HepG2 (cell line): Measurements from ENCODE around the gene WSB1. TPM values are rescaled to one million over a fixed set of nuclear protein-coding genes. Genes with fewer than 3 reads are reported as not detected.

ENCODE experiments used
- CEBPG ChIP-seq: IDR thresholded peaks from 2 replicates; pipeline ENCODE4 v1.6.1; 2016
- ELF3 ChIP-seq: IDR thresholded peaks from 2 replicates; pipeline ENCODE4 v1.6.1; 2016; ENCODE audit warnings: missing genetic modification reagents, missing compliant biosample characterization
- HDAC2 ChIP-seq: sonication (generic); formaldehyde crosslinking; IDR thresholded peaks from 2 replicates; pipeline ENCODE4 v1.4.0; 2020; ENCODE audit warnings: missing genetic modification reagents
- HMG20A ChIP-seq: IDR thresholded peaks from 2 replicates; pipeline ENCODE4 v1.6.1; 2016; ENCODE audit warnings: borderline replicate concordance
- JARID2 ChIP-seq: sonication (generic); formaldehyde crosslinking; IDR thresholded peaks from 2 replicates; pipeline ENCODE4 v1.8.1; 2023; ENCODE audit warnings: missing genetic modification reagents, inconsistent platforms; ENCODE audit not compliant: insufficient replicate concordance
- KLF6 ChIP-seq: IDR thresholded peaks from 2 replicates; pipeline ENCODE4 v1.8.0; 2016; ENCODE audit warnings: missing biosample characterization, missing genetic modification reagents
- PAF1 ChIP-seq: IDR thresholded peaks from 2 replicates; pipeline ENCODE4 v1.6.1; 2016; ENCODE audit warnings: missing genetic modification reagents, missing compliant biosample characterization
- SALL1 ChIP-seq: sonication (generic); formaldehyde crosslinking; IDR thresholded peaks from 2 replicates; pipeline ENCODE4 v1.8.0; 2022; ENCODE audit warnings: mild to moderate bottlenecking, missing genetic modification reagents
- SKI ChIP-seq: fragments of 450-650 bp; IDR thresholded peaks from one replicate; pipeline ENCODE4 v1.6.1; 2018; ENCODE audit warnings: mild to moderate bottlenecking; ENCODE audit not compliant: partially characterized antibody
- ZFP37 ChIP-seq: sonication (generic); formaldehyde crosslinking; IDR thresholded peaks from 2 replicates; pipeline ENCODE4 v1.4.0; 2020; ENCODE audit warnings: missing genetic modification reagents, borderline replicate concordance
- ZNF138 ChIP-seq: sonication (generic); formaldehyde crosslinking; IDR thresholded peaks from 2 replicates; pipeline ENCODE4 v1.5.0; 2020; ENCODE audit warnings: mild to moderate bottlenecking, low read depth, missing genetic modification reagents
- ZNF326 ChIP-seq: sonication (generic); formaldehyde crosslinking; IDR thresholded peaks from 2 replicates; pipeline ENCODE4 v1.4.0; 2020; ENCODE audit warnings: missing genetic modification reagents, borderline replicate concordance
- ZNF616 ChIP-seq: sonication (generic); formaldehyde crosslinking; IDR thresholded peaks from 2 replicates; pipeline ENCODE4 v1.5.0; 2020; ENCODE audit warnings: low read depth, mild to moderate bottlenecking, missing genetic modification reagents
- ZNF777 ChIP-seq: sonication (generic); formaldehyde crosslinking; IDR thresholded peaks from 2 replicates; pipeline ENCODE4 v1.4.0; 2020; ENCODE audit warnings: missing genetic modification reagents
- ZNF782 ChIP-seq: sonication (generic); formaldehyde crosslinking; IDR thresholded peaks from 2 replicates; pipeline ENCODE4 v1.4.0; 2020; ENCODE audit warnings: missing genetic modification reagents, mild to moderate bottlenecking, borderline replicate concordance
- ZSCAN30 ChIP-seq: sonication (generic); formaldehyde crosslinking; IDR thresholded peaks from 2 replicates; pipeline ENCODE4 v1.5.0; 2020; ENCODE audit warnings: mild to moderate bottlenecking, missing genetic modification reagents
- polyA plus RNA-seq, 8 experiments: library from polyadenylated mRNA; depleted of rRNA in 3 of 8; stranded (reverse) in 7 of 8; unstranded in 1 of 8; fragments of >200 nt; fragmentation: Illumina TruSeq in 4 of 8; extraction: Trizol in 4 of 8; gene quantifications; 2 replicates each; pipeline versions ENCODE4 v1.2.1 to v1.2.3, GENCODE V29; 2011 to 2016; ENCODE audit warnings: low read depth in 4 of 8, missing spikeins in 1 of 8, mixed read lengths in 1 of 8; ENCODE audit not compliant: insufficient read depth in 1 of 8
- total RNA-seq, 5 experiments: library from RNA; depleted of rRNA; stranded (reverse); fragments of >200 nt; fragmentation: Illumina TruSeq; extraction: Trizol; gene quantifications; 2 replicates each; pipeline ENCODE4 v1.2.3, GENCODE V29; 2016; ENCODE audit warnings: low read depth in 1 of 5
- TF ChIP-seq, protein P1 (sequence below): sonication (generic); formaldehyde crosslinking; IDR thresholded peaks from 2 replicates; pipeline ENCODE4 v1.4.0; 2020; ENCODE audit warnings: mild to moderate bottlenecking, missing genetic modification reagents
- TF ChIP-seq, protein P2 (sequence below): sonication (generic); formaldehyde crosslinking; IDR thresholded peaks from 2 replicates; pipeline ENCODE4 v1.8.1; 2023; ENCODE audit warnings: mild to moderate bottlenecking, missing genetic modification reagents
- TF ChIP-seq, protein P3 (sequence below): sonication (generic); formaldehyde crosslinking; IDR thresholded peaks from 2 replicates; pipeline ENCODE4 v1.4.0; 2020; ENCODE audit warnings: missing genetic modification reagents, borderline replicate concordance
- TF ChIP-seq, protein P4 (sequence below): sonication (generic); formaldehyde crosslinking; IDR thresholded peaks from 2 replicates; pipeline ENCODE4 v1.4.0; 2020; ENCODE audit warnings: missing genetic modification reagents
- TF ChIP-seq, protein P5 (sequence below): IDR thresholded peaks from 2 replicates; pipeline ENCODE4 v1.6.1; 2012; ENCODE audit warnings: inconsistent platforms
- TF ChIP-seq, protein P6 (sequence below): sonication (generic); formaldehyde crosslinking; conservative IDR thresholded peaks from 2 replicates; pipeline ENCODE4 v1.8.0; 2022; ENCODE audit warnings: missing genetic modification reagents

WSB1 gene
- total and polyA plus RNA-seq, 2 of the 13 experiments (the other 11 are each of a cell fraction or from before 2014, with no cell fraction given), result 81.3 to 294 TPM

DNA sequence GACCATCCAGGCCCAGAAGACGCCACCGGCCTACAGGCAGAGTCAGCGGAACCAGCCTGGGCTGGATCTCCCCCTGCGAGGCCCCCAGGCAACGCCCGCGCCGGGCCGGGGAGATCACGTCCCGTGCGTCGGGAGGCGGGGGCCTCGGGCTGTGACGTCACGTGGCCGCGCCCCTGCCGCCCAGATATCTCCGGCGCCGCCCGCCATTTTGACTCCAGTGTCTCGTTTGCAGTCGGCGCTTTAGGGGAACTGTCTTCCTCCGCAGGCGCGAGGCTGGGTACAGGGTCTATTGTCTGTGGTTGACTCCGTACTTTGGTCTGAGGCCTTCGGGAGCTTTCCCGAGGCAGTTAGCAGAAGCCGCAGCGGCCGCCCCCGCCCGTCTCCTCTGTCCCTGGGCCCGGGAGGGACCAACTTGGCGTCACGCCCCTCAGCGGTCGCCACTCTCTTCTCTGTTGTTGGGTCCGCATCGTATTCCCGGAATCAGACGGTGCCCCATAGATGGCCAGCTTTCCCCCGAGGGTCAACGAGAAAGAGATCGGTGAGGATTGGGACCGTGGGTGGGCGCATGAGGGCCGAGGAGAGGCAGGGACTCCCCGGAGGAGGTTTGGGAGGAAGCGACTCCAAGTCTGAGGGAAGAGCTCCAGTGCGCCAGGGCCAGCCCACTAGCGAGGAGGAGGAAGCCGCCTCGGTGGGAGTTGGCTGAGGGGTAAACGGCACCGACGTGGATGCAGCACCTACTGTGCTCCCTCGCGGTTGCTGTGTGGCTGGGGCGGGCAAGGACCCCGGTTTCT is at the start of gene WSB1 (continued):
- TF ChIP-seq HDAC2 (CRISPR knock-in tag) (peak; percentile 63), KLF6 (peak; percentile 97), ZNF326 (CRISPR knock-in tag) (no peak), ZFP37 (peak; percentile 58), HMG20A (CRISPR knock-in tag) (peak; percentile 38; the same call in 1 of the 2 replicates), ZNF777 (CRISPR knock-in tag) (peak; percentile 77), ZSCAN30 (CRISPR knock-in tag) (no peak), PAF1 (no peak), ZNF138 (CRISPR knock-in tag) (peak; percentile 59; the same call in 1 of the 2 replicates), ZNF782 (CRISPR knock-in tag) (peak; percentile 63; the same call in 1 of the 2 replicates), JARID2 (no peak), SALL1 (CRISPR knock-in tag) (peak; percentile 84), CEBPG (CRISPR knock-in tag) (peak; percentile 27), SKI (peak; percentile 76), ZNF616 (CRISPR knock-in tag) (peak; percentile 52; the same call in 1 of the 2 replicates), ELF3 (CRISPR knock-in tag) (peak; percentile 66)
- TF ChIP-seq, protein P1, sequence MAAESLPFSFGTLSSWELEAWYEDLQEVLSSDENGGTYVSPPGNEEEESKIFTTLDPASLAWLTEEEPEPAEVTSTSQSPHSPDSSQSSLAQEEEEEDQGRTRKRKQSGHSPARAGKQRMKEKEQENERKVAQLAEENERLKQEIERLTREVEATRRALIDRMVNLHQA (CRISPR knock-in tag), result no peak
- TF ChIP-seq, protein P2, sequence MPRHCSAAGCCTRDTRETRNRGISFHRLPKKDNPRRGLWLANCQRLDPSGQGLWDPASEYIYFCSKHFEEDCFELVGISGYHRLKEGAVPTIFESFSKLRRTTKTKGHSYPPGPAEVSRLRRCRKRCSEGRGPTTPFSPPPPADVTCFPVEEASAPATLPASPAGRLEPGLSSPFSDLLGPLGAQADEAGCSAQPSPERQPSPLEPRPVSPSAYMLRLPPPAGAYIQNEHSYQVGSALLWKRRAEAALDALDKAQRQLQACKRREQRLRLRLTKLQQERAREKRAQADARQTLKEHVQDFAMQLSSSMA (CRISPR knock-in tag), result no peak
- TF ChIP-seq, protein P3, sequence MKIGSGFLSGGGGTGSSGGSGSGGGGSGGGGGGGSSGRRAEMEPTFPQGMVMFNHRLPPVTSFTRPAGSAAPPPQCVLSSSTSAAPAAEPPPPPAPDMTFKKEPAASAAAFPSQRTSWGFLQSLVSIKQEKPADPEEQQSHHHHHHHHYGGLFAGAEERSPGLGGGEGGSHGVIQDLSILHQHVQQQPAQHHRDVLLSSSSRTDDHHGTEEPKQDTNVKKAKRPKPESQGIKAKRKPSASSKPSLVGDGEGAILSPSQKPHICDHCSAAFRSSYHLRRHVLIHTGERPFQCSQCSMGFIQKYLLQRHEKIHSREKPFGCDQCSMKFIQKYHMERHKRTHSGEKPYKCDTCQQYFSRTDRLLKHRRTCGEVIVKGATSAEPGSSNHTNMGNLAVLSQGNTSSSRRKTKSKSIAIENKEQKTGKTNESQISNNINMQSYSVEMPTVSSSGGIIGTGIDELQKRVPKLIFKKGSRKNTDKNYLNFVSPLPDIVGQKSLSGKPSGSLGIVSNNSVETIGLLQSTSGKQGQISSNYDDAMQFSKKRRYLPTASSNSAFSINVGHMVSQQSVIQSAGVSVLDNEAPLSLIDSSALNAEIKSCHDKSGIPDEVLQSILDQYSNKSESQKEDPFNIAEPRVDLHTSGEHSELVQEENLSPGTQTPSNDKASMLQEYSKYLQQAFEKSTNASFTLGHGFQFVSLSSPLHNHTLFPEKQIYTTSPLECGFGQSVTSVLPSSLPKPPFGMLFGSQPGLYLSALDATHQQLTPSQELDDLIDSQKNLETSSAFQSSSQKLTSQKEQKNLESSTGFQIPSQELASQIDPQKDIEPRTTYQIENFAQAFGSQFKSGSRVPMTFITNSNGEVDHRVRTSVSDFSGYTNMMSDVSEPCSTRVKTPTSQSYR, result no peak
- TF ChIP-seq, protein P4, sequence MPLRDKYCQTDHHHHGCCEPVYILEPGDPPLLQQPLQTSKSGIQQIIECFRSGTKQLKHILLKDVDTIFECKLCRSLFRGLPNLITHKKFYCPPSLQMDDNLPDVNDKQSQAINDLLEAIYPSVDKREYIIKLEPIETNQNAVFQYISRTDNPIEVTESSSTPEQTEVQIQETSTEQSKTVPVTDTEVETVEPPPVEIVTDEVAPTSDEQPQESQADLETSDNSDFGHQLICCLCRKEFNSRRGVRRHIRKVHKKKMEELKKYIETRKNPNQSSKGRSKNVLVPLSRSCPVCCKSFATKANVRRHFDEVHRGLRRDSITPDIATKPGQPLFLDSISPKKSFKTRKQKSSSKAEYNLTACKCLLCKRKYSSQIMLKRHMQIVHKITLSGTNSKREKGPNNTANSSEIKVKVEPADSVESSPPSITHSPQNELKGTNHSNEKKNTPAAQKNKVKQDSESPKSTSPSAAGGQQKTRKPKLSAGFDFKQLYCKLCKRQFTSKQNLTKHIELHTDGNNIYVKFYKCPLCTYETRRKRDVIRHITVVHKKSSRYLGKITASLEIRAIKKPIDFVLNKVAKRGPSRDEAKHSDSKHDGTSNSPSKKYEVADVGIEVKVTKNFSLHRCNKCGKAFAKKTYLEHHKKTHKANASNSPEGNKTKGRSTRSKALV (CRISPR knock-in tag), result no peak
- TF ChIP-seq, protein P5, sequence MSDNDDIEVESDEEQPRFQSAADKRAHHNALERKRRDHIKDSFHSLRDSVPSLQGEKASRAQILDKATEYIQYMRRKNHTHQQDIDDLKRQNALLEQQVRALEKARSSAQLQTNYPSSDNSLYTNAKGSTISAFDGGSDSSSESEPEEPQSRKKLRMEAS, result peak; percentile 15; the same call in 1 of the 2 replicates
- TF ChIP-seq, protein P6, sequence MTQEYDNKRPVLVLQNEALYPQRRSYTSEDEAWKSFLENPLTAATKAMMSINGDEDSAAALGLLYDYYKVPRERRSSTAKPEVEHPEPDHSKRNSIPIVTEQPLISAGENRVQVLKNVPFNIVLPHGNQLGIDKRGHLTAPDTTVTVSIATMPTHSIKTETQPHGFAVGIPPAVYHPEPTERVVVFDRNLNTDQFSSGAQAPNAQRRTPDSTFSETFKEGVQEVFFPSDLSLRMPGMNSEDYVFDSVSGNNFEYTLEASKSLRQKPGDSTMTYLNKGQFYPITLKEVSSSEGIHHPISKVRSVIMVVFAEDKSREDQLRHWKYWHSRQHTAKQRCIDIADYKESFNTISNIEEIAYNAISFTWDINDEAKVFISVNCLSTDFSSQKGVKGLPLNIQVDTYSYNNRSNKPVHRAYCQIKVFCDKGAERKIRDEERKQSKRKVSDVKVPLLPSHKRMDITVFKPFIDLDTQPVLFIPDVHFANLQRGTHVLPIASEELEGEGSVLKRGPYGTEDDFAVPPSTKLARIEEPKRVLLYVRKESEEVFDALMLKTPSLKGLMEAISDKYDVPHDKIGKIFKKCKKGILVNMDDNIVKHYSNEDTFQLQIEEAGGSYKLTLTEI (CRISPR knock-in tag), result no peak
